Activated T-cell treated with anti-CD3 and anti-CD28 coated beads for 48 hours (primary cell): ENCODE data around the gene SYT7.

Experiments used
- DNase-seq: peaks from one replicate; pipeline ENCODE4 v3.0.0-alpha.2; 2020; ENCODE audit warnings: low read depth

SYT7 gene

DNA sequence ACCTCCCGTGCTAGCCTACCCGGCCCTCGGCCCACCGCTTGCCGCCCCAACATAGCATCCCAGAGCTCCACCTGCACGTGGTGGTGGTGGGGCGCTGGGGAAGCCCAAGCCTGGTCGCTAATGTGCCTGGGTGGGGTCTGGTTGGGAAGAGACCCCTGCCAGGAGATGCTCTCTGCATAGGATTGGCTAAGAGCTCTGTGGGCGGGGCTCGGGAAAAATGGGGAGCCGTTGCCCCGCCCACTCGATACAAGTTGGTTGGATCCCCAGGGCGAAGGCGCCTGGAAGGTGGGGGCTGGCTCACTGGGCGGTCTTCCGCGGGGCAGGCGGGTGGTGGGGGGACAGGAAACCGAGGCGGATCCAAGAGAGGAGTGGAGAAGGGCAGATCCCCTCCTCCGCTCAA is 64.7 kb downstream of the SYT7 start:
- no peak for DNase-seq

- no peak for DNase-seq
Observed at GRCh38 chr11:61515686-61516085, 65.2 kb downstream of the SYT7 start.

- no peak for DNase-seq
Observed at GRCh38 chr11:61514050-61514917, 66.6 kb downstream of the SYT7 start.

GRCh38 chr11:61513143-61513765 is 67.6 kb downstream of the SYT7 start:
- no peak for DNase-seq

- DNase-seq, result no peak
Observed at GRCh38 chr11:61512435-61512834, 68.4 kb downstream of the SYT7 start.

DNA sequence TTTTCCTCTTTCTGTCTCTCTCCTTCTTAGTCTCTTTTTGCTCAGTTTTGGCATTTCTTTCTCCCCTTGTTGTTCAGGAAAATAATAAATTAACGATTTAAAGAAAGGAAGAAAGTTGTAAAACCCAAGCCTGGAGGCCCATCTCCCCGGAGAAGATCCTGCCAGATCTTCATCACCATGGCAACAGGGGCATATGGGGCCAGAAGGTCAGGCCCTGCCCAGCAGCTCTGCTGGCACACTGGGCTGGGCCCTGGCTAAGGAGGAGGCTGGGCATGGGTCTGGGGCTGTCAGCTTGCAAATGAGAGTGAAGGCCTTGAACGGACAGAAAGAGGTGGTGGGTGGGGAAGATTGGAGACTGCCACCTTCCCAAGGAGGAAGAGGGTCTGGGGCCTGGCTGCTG is 69.5 kb downstream of the SYT7 start:
- DNase-seq, result no peak

GRCh38 chr11:61510974-61511373 is 69.9 kb downstream of the SYT7 start:
- no peak for DNase-seq

DNA sequence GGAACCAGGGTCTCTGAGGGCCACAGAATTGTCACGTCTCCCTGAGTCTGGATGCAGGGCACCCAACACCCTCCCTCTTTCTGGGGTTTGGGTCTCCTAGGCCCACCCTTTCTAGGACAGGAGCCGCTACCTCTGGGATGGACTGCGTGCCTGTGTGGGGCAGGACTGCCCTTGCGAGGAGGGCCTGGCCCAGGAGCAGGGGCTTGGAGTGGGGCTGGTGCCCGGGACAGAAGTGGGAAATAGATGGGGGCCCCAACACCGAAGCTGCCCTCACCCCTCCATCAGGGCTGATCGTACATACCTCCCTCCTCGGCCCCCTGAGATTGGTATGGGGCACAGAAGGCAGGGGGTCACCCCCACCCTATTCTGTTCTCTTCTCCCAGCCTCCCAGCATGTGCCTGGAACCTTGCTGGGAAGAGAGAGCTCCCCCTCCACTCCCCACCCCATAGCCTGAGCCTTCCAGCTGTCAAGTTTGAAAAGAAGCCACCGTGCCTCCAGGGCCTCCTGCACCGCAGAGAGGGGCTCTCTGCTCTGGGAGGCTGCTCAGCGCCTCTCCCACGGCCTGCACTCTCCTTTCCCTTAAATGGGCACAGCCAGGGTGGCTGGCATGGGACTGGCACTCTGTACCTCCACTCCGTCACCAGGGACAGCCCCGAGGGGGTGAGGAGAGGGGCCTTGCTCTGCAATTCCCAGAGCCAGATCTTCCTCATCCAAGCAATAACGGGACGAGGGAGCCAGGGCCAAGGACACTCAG is 70.5 kb downstream of the SYT7 start:
- no peak for DNase-seq

DNA sequence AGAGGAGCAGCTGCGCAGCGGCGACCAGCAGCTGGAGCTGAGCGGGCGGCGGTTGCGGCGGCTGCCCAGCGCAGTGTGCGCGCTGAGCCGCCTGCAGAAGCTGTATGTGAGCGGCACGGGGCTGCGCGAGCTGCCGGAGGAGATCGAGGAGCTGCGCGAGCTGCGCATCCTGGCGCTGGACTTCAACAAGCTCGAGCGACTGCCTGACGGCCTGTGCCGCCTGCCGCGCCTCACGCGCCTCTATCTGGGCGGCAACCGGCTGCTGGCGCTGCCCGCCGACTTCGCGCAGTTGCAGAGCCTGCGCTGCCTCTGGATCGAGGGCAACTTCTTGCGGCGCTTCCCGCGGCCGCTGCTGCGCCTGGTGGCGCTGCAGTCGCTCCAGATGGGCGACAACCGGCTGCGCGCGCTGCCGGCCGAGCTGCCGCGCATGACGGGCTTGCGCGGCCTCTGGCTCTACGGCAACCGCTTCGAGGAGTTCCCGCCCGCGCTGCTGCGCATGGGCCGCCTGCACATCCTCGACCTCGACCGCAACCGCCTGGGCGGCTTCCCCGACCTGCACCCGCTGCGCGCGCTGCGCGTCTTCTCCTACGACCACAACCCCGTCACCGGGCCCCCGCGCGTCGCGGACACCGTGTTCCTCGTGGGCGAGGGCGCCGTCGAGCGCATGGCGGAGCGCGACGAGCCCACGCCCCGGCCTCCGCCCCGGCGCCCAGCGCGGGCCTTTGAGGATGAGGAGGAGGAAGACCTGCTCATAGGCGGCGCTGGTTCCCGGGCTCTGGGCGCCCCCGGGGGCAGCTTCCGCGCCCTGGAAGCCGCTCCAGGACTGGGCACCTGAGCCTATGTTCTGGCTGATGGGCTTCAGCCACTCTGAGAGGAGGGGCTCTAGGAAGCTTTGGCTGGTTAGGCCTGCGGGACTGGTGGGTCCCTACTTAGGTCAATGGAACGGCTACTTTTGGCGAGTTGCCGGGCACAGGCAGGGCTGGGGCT is 71.5 kb downstream of the SYT7 start:
- DNase-seq, result peak; percentile 77

DNA sequence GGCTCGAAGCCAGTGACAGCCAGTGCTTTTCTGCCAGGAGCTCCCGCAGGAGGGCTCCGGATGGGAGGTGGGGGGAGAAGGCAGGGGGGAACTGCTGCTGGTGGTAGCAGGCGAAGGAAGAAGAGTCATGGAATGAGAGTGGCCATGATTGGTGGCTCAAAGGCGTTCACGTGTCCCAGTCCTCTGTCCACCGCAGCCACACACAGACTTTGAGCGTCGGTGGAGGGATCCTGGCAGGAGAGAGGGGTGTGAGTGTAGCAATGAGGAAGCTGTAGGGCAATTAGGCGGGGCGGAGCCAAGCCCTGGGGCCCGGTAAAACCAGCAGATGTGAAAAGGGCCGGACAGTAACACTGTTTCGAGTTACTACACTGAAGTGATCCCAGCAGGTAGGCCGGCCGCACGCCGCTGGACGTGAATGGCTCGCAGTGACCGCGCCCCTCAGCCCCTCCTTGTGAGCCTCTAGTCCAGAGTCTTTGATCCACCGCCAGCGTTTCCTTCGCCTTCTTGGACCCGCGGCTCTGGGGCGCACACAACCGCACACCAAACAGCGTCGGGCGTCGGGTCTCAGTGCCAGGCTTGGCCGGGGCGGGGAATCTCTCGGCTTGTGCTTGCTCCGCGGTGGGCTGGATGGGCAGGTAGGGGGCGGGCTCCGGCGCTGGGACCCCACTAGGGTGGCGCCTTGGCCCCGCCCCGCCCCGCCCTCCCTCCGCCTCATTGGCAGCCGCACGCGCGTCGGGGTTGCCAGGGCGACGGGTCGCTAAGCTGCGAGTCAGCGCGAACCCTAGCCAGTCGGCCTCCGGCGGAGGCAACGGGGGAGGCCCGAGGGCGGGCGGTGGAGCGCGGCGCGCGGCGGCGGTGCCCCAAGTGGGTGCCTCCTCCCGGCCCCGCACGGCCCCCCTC is 72.7 kb downstream of the SYT7 start, which contains the start of gene LRRC10B:
LRRC10B (plus strand) TSS at position 788 of the 900 bp plus-strand sequence. CDS start 250 bp downstream, outside the sequence.
- DNase-seq, result peak; percentile 38

GRCh38 chr11:61507012-61507768 is 73.7 kb downstream of the SYT7 start:
- DNase-seq, result no peak

GRCh38 chr11:61505640-61506155 is 75.2 kb downstream of the SYT7 start:
- DNase-seq, result no peak

- no peak for DNase-seq
Observed at GRCh38 chr11:61505106-61505505, 75.8 kb downstream of the SYT7 start.

DNA sequence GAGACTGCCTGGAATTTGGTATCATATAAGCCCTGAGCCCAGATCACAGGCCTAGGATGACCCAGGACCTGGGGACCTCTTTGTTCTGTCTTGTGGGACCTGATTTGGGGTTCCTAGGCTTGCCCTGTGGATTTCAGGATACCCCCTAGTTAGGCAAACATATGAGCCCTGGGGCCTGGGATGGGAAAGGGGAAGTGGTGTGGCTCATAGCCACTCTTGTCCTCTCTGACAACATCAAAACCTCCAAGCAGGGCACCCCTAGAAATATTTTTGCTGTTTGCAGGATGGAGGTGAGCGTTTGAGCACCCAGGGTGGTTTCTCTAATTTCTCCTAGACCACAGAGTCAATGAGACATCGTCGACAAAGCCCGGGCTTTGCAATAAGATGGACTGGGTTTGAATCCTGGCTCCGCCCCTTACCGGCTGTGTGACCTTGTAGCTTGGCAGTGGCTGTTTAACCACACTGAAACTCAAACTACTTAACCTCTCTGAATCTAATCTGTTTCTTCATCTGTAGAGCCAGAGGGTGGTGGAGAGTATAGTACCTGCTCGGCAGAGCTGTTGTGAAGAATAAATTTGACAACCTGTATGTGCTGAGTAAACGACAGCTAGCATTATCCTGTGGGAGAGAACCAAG is 77.6 kb downstream of the SYT7 start:
- DNase-seq, result no peak

DNA sequence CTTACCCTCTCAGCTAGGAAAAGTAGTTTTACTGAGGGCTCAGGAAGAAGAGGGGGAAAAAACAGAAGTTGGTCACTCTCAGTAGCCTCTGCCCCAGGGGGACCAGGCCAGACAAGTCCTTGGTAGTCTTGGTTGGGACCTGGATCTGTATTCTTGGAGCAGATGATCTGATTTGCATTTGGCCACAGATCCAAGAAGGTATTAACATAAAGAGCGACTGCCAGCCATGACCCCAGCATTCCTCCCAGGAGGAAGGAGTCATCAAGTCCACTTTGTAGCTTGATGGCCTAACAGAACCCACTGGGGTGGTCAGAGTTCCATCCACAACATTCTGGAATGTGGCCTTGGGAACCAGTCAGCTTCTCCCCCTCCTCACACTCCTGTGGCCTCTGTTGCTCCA is 78.4 kb downstream of the SYT7 start:
- no peak for DNase-seq

- DNase-seq, result no peak
Observed at GRCh38 chr11:61499816-61500491, 80.9 kb downstream of the SYT7 start.

- DNase-seq, result no peak
Observed at GRCh38 chr11:61498767-61499341, 82.0 kb downstream of the SYT7 start.

DNA sequence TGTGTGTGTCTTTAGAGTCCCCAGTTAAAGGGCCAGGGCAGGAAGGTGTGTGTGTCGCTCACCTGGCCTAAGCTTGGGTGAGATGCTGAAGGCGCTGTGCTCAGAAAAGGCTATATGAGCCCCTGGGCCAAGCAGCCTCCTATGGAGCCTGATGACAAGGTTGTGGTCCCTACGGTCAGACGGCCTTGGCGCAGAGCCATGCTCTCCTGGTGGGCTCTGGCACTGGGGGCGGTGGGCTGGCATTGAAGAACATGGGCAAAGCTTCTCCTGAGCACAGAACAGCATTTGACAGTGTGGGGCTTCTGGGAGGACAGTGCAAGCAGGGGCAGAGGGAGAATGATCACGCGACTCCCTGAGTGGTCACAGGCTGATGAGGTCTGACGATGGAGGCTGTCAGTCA is 83.0 kb downstream of the SYT7 start:
- no peak for DNase-seq
